ENCODE data around the gene VENTX. TPM values are rescaled to one million over a fixed set of nuclear protein-coding genes. Genes with fewer than 3 reads are reported as not detected.
"Not testable (repeated sequence)": the region's sequence is repeated elsewhere in the genome, so short reads cannot be mapped to it uniquely, and the experiment has no call there.

Gene VENTX
- total RNA-seq, 1 donor from 2014 or later: 1.6 TPM

DNA sequence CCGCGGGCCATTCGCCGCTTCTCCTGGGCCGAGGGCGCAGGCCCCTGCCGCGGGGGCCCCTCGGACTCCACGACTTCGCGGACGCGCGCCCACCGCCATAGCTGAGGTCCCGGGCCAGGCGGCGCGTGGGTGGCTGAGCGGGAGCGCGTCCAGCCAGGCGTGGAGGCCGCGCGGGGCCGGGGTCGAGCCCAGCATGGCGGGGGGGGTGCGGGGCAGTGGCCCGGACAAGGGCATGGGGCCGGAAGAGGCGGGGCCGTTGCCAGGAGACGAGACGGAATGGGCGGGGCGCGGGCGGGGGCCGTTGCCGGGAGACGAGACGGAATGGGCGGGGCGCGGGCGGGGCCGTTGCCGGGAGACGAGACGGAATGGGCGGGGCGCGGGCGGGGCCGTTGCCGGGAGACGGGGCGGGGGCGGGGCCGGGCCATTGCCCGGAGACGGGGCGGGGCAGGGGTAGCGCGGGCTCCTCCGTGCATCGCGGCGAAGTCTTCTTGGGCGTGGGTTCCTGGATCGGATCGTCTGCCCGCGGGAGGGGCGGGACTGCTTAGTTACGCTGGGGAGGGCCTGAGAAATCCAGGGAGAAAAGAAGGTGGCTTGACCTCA is 24.2 kb downstream of the VENTX start:
- Mint-ChIP-seq H3K9me3 (ENCODE audit: unreplicated experiment) (no peaks in the 10 kb centered on the region), H3K4me3 (ENCODE audit: unreplicated experiment) (peak overlapping the region; percentile 79), H3K36me3 (ENCODE audit: unreplicated experiment) (no peaks in the 10 kb centered on the region), H3K27me3 (ENCODE audit: unreplicated experiment) (peaks cover 15% of the 10 kb centered on the region), H3K4me1 (ENCODE audit: low read depth, unreplicated experiment) (peaks cover 14% of the 10 kb centered on the region), H3K27ac (ENCODE audit: unreplicated experiment) (no peak overlapping the region)
- TF ChIP-seq, protein P1, sequence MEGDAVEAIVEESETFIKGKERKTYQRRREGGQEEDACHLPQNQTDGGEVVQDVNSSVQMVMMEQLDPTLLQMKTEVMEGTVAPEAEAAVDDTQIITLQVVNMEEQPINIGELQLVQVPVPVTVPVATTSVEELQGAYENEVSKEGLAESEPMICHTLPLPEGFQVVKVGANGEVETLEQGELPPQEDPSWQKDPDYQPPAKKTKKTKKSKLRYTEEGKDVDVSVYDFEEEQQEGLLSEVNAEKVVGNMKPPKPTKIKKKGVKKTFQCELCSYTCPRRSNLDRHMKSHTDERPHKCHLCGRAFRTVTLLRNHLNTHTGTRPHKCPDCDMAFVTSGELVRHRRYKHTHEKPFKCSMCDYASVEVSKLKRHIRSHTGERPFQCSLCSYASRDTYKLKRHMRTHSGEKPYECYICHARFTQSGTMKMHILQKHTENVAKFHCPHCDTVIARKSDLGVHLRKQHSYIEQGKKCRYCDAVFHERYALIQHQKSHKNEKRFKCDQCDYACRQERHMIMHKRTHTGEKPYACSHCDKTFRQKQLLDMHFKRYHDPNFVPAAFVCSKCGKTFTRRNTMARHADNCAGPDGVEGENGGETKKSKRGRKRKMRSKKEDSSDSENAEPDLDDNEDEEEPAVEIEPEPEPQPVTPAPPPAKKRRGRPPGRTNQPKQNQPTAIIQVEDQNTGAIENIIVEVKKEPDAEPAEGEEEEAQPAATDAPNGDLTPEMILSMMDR (IDR thresholded peaks at IDR 0.05; ENCODE audit: partially characterized antibody, unreplicated experiment): no peak
- DNase-seq: peak; percentile 86

DNA sequence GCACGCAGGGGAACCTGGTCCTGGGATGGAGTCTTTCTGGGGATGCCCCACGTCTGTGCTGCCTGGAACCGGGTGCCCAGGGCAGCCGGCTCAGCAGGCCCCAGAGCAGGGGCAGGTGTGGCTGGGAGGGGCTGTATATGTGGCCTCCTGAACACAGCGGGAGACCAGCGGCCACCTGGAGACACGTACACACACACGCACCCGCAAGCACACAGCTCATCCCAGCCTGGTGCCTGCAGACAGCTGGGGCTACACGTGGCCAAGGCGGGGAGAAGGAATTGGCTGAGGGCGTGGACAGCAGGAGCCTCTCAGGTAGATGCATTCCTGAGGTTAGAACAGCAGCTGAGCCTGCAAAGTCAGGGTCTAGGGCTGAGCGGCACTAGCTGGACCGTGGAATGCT is 25.0 kb downstream of the VENTX start:
- peaks cover 15% of the 10 kb centered on the region for H3K27me3 Mint-ChIP-seq (ENCODE audit: unreplicated experiment)
- no peaks in the 10 kb centered on the region for H3K36me3 Mint-ChIP-seq (ENCODE audit: unreplicated experiment)

DNA sequence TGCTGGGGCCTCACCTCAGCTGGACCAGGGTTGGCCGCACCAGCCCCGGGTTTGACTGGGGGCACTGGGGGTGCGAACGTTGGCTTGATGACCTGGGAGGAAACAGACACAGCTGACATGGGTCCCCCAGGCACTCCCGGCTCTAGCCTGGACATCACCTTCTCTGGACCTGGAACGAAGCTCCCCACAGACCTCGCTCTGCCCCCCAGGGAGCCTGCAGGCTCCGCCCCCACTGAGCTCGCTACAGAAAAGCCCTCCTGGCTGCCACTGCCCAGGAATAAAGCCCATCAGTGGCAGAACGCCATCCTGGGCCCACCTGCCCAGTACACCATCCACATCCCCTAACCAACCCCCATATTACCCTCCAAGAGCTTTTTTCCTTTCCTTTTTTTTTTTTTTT is 26.0 kb downstream of the VENTX start:
- Mint-ChIP-seq H3K9me3 (ENCODE audit: unreplicated experiment) (no peaks in the 10 kb centered on the region), H3K27ac (ENCODE audit: unreplicated experiment) (no peak overlapping the region), H3K4me1 (ENCODE audit: low read depth, unreplicated experiment) (peaks cover 13% of the 10 kb centered on the region), H3K4me3 (ENCODE audit: unreplicated experiment) (no peak overlapping the region), H3K36me3 (ENCODE audit: unreplicated experiment) (no peaks in the 10 kb centered on the region), H3K27me3 (ENCODE audit: unreplicated experiment) (peaks cover 15% of the 10 kb centered on the region)
- TF ChIP-seq, protein P1 (IDR thresholded peaks at IDR 0.05; ENCODE audit: partially characterized antibody, unreplicated experiment): no peak
- no peak for DNase-seq

More for the DNA sequence above, 25.0 kb downstream of the VENTX start:
- TF ChIP-seq, protein P1 (IDR thresholded peaks at IDR 0.05; ENCODE audit: partially characterized antibody, unreplicated experiment): no peak
- H3K4me3 Mint-ChIP-seq (ENCODE audit: unreplicated experiment): peak overlapping the region; percentile 79
- H3K27ac Mint-ChIP-seq (ENCODE audit: unreplicated experiment): no peak overlapping the region
- H3K9me3 Mint-ChIP-seq (ENCODE audit: unreplicated experiment): no peaks in the 10 kb centered on the region
- peaks cover 13% of the 10 kb centered on the region for H3K4me1 Mint-ChIP-seq (ENCODE audit: low read depth, unreplicated experiment)
- no peak for DNase-seq

DNA sequence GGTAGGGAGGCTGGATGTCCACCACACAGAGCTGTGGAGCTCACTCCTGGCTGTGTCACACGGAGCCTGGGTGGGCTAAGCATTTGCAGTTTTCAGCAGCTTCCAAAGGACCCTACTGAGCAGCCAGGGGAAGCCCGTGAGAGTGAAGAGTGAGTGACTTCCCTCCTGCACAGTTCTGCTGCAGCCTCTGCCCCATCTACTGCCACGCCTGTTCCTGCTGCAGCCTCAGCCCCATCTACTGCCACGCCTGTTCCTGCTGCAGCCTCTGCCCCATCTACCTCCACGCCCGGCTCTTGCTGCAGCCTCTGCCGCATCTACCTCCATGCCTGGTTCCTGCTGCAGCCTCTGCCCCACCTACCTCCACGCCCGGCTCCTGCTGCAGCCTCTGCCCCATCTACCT is 26.8 kb downstream of the VENTX start:
- Mint-ChIP-seq H3K36me3 (ENCODE audit: unreplicated experiment) (no peaks in the 10 kb centered on the region), H3K4me3 (ENCODE audit: unreplicated experiment) (no peak overlapping the region), H3K4me1 (ENCODE audit: low read depth, unreplicated experiment) (peaks cover 9% of the 10 kb centered on the region), H3K27ac (ENCODE audit: unreplicated experiment) (no peak overlapping the region), H3K9me3 (ENCODE audit: unreplicated experiment) (no peaks in the 10 kb centered on the region), H3K27me3 (ENCODE audit: unreplicated experiment) (peaks cover 11% of the 10 kb centered on the region)
- DNase-seq: no peak
- TF ChIP-seq, protein P1 (IDR thresholded peaks at IDR 0.05; ENCODE audit: partially characterized antibody, unreplicated experiment): no peak

DNA sequence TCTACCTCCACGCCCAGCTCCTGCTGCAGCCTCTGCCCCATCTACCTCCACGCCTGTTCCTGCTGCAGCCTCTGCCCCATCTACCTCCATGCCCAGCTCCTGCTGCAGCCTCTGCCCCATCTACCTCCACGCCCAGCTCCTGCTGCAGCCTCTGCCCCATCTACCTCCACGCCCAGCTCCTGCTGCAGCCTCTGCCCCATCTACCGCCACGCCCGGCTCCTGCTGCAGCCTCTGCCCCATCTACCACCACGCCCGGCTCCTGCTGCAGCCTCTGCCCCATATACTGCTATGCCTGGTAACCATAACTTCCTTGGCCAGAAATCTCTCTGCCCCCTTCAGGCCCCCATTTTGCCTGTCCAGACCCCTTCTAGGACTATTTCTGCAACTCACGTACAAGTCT is 27.4 kb downstream of the VENTX start:
- not testable (repeated sequence) for H3K36me3 Mint-ChIP-seq (ENCODE audit: unreplicated experiment); DNase-seq; H3K4me3 Mint-ChIP-seq (ENCODE audit: unreplicated experiment); H3K27ac Mint-ChIP-seq (ENCODE audit: unreplicated experiment); H3K9me3 Mint-ChIP-seq (ENCODE audit: unreplicated experiment); H3K4me1 Mint-ChIP-seq (ENCODE audit: low read depth, unreplicated experiment)
- H3K27me3 Mint-ChIP-seq (ENCODE audit: unreplicated experiment): peaks cover 11% of the 10 kb centered on the region
